HS-5 (cell line): ENCODE results near the gene SATB2.

Experiments
- DNase-seq: peaks from one replicate; pipeline ENCODE4 v3.0.0-alpha.2; 2012; ENCODE audit warnings: low read depth

SATB2 gene

DNA sequence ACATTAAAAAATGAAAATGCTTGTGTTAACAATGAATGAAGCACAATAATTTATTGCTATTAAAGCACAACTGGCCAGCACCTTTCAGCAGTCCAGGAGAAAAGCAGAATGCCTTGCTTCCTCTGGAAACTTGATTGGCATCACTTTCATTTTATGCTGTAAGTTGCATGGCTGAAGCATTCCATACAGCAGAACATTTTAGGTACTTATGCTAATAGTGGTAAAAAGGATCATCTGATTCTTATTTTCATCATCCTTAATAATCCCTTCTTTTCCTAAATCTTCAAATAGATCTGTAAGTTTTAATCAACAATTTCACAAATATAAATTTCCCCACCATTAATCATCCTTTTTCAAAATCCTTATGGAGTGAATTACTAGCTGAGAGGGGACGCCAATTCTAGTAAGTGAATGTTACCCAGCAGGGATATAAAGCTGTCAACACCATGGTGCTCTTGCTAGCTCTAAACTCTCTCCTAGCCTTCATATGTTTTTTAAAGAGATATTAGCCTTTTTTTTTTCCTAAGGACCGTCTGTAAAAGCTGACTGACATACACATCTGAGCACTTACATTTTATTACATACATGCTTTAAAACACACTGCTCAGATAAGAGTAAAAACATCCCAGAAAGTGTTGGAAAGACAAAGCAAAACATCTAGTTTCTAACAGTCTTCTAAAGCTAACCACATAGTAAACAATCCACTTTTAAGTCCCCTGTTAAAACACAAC lies 5.3 kb downstream of the SATB2 start:
- no peak for DNase-seq

DNA sequence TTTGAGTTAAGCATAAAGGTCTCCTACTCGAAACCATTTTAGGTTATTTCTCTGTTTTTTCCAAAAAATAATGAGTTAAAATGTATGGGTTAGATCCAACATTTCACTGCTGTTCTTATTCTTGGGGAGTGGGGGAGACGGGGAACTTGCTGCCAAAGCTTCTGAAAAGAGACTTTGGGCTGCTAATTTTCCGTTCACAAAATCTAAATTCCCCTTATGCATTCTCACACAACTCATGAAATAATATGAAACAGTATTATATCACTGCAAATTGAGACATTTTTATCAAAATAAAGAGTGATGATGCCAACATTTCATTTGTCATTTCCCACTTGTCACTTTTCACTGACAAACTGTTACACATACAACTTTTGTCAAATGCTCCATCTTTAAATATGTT lies 7.8 kb downstream of the SATB2 start:
- no peak for DNase-seq

DNA sequence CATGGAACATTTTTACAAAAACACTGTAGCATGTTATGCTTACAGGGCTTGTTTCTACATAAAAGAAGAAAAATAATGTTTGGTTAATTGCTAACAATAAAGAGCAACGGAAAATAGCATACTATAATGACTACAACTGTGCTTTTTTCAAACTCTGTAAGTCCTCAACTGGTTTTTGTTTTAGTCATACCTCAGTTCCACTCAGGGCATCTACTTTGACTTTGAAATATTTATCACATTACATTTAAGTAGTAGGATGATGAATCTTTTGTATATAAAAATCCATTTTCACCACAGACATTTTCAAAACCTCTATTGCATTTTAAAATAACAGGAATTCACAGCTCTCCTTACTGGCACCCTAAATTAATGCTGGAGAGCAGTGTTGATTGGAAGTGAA lies 8.3 kb downstream of the SATB2 start:
- no peak for DNase-seq

DNA sequence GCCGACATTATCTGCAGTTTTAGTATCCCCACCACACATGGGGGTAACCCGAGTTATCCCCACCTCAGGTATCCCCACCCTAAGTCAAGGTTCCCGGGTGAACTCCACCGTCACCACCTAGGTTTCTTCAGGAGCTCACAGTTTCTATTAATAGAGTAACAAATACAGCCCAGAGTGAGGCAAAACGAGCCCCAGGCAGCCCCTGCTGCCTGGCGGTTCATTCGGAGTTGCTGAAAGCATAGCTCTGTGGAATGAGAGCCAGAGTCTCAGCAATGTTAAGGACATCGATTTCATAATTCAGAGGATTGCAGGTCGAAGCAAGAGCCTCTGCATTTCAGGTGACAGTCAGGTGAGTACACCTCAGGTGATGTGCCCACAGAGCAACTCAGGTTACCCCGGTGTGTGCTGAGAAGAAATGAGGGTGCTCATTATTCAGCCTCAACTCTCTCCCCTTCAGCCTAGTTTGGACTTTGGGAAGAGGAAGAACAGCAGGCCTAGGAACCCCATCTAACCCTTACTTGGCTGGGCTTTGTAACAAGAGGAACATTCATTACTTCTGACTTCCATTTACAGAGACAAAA lies 10.7 kb downstream of the SATB2 start:
- no peak for DNase-seq

DNA sequence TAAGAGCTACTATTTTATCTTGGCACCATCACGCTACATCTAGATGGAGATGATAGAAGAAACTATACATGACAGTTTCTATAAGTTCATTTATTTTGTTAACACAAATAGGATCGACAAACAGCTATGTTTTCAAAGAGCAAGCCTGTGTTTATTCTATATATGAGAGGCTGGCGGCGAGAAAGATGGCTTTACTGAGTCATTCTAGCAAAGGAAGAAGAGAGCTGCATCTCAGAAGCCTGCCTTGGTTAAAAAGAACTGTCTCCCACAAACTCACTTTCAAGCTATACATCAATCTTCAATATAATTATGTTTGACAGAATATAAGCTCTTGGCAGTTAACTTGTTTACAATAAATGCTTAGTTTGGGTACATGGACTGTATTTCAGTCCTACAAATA lies 13.0 kb downstream of the SATB2 start:
- DNase-seq: no peak

DNA sequence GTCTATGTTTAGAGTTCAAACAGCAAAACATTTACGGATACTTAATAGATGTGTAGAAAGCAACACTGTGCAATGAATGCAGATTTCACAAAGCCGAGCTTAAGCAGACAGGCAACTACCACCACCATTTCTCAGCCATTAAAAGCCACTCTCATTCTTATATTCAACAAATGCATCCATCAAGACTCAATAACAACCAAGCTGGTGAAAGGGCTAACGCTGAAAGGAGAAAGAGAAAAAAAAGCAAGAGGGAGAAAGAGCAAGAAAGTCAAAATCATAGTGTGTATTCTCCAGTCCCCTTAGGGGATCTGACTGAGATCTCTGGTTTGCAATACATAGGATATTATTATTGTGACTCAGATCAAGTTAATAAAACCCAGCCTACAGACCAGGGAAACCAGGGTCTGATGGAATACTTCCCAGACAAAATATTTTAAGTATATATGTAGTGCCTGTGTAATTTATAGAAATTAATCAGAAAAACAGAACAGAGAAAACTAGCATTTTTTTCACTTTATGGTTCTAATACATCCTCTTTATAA lies 14.1 kb downstream of the SATB2 start:
- no peak for DNase-seq

DNA sequence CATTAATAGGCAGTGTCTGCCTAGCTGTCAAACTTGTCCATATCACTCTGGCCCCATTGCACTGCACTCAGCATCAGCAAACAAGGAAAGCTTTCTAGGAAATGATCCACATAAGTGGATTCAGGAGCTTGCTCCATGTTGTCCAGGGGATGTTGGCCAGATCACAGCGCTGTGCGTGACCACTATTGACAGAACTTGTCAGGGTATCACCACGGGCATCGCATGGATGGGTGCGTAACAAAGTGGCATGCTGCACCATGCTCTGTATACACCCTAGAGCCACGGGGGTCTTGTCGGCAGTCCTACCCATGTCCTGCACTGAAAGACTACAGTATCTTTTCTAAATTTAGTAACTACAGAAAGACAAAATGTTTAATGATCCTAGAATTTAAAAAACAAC lies 15.6 kb downstream of the SATB2 start:
- no peak for DNase-seq

DNA sequence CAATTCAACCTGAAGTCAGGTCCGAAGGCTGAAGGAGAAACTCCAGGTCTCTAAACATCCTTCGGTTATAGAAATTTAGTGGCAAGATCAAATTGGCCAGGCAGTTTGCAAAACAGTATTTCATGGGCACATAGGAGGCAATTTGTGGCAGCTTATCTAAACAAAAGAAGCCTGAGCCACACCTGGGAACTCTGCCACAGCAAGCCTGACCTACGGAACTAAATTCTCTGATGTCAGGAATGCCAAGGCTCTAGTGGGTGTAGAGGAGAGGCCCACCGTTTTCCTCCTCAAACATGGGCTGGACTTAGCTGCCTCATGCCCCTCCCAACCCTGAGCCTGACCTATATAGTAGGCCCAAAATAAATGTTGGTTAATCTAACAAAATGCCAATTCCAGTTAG lies 16.0 kb downstream of the SATB2 start:
- no peak for DNase-seq

DNA sequence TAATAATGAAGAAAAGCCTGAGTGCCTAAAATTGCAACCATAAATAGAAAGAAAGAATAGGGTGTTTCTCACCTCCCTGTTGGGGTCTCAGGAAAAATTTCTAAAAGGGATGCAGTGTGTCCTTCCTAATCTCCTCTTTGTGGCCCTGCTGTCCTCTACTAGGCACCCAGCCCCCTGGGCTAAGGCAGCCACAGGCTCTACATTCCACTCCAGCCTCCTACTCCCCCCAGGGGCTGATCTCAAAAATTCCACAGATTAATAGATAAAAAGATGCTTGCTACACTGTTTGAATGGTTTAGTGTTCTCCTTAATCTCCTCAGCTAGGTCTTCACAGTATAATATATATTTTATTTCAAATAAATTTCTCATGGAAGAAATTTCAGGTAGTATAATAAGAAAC lies 17.6 kb downstream of the SATB2 start:
- DNase-seq: no peak

DNA sequence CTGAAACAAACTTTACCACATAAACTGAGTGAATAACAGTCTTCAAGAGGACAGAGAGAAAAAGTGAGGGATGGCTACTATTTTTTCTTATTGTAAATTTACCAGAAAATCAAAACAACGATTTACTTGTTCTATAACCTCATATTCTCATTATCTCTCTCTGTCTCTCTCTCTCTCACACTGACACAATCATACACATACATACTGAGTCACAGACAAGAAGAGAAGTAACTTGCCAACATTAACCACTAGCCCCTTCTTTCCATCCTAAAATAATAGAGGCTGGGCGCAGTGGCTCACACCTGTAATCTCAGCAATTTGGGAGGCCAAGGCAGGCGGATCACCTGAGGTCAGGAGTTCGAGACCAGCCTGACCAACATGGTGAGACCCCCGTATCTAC lies 18.2 kb downstream of the SATB2 start:
- DNase-seq: no peak

DNA sequence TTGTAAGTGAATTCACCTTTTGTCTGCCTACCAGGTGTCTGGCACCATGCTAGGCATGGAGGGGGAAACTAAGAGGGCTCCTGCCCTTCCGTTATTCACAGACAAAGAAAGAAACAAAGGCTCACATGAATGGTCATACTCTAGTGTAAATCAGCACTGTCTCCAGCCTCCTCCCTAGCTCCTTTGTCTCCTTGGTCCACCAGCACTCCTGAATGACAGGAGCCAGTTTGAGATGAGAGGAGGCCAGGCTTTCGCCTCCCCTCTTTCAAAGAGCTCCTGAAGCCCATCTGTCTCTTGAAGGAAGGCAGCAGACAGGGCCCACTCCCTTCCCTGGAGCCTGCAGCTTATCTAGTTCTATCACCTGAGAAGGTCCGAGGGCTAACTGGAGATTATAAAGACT lies 18.7 kb downstream of the SATB2 start:
- DNase-seq: no peak

DNA sequence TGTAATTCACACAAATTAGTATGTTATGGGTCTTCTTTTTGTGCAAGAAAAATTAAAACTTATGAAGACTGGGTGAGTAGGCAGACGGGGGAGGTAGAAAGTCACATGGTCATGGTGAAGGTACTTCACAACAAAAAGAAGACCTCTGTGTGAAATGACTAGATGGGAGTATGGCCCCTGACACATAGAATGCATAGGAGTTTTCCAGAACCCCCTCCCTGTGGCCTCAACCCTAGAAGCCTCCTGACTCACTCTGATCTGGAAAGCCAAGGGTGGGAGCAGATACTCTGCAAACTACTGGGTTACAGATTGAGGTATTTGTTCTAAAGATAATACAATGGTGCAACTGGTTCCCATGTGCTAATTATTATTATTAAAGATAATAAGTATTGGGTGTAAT lies 23.2 kb downstream of the SATB2 start:
- DNase-seq: no peak

DNA sequence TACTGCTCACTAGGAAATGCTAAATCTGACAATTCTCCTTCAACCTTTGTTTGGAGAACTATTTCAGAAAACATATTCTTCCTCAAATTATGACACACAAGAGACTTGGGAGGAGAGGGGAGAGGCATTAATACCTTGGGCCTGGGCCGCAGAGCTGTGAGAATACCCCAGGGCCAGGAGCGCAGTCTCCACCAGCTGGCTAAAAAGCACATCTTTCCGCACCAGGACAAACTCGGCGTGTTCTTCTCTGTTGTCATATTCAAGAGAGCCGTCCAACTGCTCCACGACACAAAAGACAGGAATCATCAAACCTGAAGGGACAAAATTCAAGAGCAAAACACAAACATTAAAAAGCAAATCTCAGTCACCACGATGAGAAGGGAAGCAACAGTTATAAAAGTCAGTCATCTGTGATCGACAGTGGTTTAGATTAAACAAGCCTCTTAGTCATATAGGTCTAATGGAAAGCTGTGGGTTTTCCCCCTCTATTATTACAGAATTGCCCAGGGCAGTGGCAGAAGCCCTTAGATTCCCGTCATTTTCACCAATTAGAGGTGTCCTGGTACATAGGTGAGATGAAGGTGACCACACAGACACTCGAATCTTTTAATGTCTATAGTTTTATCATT lies 24.4 kb downstream of the SATB2 start:
- no peak for DNase-seq

DNA sequence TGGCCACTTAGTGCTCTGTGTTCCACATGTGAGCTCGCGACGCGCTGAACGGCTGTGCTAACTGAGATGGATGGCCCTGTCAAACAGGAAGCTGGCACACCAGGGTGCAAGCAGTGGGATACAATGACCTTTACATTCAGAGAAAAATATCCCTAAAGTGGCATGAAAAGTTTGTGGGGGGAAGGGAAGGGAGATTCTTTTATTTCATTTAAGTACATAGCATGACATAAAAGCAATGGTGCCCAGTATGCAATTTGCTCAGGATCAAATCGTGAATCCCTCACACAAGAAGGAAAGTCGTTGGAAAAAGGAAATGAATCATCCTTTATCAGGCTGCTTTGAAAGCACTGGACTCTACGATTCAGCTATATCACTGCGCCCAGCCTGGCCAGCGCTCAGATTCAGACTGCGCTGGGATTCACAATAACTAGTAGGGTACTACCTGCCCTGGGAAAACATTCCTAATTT lies 26.0 kb downstream of the SATB2 start:
- no peak for DNase-seq

DNA sequence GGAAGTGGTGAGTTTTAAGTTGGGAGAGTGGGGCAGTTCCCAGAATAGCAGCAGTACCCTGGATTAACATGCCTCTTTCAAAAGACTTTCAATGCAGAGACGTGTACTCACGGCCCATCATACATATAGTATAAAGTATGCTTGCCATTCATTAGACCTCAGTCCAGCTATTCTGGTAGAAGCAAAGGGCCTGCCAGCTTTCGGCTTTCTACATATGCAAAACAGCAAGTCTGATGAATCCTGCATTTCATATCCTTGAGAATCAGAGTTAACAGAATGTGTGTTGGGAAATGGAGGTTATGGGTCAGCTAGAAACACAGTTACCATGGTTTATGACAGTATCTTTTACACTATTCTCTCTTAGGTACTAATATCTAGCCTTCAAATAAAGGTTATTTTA lies 27.5 kb downstream of the SATB2 start:
- DNase-seq: no peak

DNA sequence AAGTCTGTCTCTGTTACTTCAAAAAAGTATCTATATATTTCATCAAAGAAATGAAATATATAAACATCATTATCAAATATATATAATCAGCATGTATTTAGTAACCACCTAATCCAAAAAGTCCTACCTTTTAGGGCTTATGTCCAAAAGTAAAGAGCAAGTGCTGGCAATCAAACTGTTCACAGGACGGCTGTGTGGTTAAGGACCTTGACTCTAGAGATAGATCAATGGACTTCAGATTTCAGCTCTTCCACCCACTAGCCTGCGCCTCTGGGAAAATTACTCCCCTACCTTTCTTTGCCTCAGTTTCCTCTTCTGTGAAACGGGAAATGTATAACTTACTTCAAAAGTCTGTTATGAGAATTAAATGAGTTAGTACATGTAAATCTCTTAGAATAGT lies 29.4 kb downstream of the SATB2 start:
- no peak for DNase-seq

DNA sequence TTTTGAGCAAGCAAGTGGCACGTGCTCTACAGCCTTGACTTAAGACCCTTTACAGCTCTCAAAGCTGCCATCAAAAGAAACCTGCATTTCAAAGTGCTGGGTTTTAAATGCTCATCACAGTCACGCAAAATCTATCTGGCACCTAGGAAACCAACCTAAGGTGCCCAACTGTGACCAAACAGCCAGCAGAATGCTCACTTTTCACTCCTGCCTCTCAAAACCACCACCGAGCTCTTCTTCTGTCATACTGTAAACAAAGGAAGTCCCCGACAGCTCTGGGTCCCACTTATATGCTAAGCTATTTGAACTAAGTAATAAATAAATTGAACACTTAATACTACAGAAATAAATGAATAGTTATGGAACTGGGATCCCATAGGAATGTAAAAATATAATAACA lies 33.6 kb downstream of the SATB2 start:
- no peak for DNase-seq

DNA sequence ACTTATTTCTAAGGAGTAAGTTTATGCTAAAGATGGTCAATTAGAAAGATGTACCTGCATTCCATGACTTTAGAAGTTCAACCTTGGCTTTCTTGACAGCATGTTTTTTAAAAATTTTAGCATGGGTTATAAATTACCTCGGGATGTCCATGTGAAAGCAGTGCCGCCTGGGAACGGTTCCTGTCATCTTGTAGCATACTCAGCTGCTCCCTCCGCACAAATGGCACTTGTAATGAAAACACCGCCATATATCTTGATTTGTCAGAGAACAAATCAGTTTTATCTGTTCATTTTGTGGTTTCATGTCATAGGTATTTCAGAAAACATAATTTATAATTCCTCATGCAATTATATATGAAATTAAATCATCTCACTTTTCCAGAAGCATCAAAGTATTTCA lies 38.3 kb downstream of the SATB2 start:
- no peak for DNase-seq

DNA sequence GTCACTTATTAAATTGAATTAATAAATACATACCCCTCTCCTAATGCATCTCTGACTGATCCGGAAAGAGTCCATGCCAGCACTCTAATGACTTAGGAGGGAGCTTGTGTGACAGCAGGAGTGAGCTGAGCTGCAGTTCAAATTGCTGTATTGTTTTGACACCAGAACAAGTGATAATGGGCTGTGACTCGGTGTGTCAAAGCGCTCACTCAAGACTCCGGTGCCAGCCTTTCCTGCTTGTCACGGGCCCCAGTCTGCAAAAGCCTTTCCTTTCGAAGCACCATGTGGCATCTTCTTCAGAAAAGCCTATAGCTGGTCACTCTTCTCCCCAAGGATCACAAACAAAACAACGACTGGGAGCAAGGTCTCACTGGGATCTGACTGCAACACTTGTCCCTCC lies 43.3 kb downstream of the SATB2 start:
- DNase-seq: no peak

DNA sequence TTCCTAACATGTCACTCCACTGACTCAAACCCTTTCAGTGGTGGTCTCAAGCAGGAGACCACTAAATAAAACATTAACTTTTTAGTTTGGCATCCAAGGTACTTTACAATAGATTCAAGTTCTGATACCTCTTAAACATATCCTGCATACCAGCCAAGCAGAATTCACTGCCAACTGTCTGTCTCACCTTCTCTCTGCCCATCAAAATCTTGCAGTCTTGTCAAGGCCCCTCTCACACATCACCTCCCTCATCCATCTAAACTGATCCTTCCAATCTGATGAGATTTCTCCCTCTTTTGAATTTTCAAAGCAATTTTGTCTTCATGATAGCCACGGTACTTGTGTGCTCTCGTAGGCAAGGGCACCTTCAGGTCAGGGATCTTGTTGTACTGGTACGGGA lies 43.7 kb downstream of the SATB2 start:
- DNase-seq: no peak

DNA sequence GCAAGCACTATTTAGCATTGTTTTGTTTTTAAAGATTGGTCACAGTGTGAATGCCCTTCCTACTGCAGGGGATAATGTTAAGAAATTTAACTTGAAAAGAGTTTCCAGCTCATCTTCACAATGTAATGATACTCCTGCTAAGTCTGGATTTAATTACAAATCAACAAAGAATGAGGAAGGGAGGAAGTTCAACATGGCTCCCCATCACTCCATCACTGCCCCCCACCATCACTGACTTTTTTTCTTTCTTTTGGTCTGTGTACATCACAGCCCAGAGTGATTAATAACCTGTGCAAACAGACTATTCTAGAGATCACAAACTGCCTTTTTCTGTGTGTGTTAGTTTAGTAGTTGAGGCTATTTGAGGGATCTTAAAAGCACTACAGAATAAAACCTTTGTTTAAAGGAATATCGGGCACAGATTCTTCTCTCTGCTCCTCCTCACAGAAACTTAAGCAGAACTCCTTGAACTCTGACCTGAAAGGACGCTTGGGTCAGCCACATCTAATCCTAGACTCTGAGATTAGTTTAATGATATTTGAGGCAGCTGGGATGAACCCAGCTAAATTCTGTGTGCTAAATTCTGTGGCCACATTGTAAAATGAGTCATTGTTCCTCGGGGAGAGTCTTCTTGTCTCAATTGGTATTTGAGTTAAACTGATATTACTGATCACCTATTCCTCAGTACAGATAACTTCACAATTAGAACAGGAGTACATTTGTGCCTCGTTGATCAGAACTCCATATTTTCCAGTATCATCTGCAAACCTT lies 47.8 kb downstream of the SATB2 start:
- peak; percentile 40 for DNase-seq

DNA sequence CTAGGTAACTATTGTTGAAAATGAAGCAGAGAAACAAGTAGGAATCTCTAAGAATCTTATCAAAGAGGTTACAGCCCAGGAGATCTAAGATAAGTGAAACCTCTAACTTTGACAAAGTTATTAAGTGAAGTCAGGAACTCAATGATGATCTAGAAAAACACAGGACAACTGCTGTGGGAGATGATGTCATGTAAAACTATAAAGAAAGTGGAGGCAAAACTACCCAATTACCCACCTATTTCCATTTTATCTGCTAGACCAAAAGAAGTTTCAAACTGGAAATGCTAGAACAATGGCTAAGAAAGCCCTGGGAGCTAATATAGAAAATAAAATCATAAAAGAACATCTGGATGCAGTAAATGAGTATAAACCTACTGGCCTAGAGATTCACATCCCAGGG lies 50.3 kb downstream of the SATB2 start:
- DNase-seq: no peak

DNA sequence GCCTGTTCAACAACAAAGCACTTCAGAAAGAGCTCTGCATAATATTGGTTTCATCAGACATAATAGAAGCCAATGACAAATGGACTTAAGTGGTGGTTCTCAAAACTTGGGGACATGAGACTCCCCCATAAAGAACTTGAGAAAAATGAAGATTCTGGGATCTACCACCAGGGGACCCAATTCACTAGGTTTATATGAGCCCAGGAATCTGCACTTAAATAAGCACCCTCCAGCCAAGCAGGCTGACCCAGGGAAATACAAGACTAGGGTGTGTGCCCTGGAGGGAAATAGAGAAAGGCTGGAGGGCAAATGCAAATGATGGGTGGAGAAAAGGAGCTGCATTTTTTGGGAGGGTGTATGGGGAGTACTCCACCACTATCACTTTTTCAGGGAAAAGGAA lies 52.5 kb downstream of the SATB2 start:
- DNase-seq: no peak
